Neural progenitor cell (in vitro differentiated cells): ENCODE data around the gene NDUFB2.

ENCODE experiments used
- EZH2 ChIP-seq: fragments of 200-600 bp; sonication (generic); IDR thresholded peaks from 2 replicates; pipeline ENCODE4 v1.6.1; 2017; ENCODE audit warnings: antibody characterized with exemption, mild to moderate bottlenecking, moderate library complexity
- EZH2phosphoT487 ChIP-seq: fragments of 200-600 bp; sonication (generic); IDR thresholded peaks from 2 replicates; pipeline ENCODE4 v1.6.1; 2017; ENCODE audit warnings: antibody characterized with exemption
- TF ChIP-seq, protein P1 (sequence below): fragments of 200-600 bp; sonication (generic); IDR thresholded peaks from 2 replicates; pipeline ENCODE4 v1.5.1; 2017; ENCODE audit warnings: antibody characterized with exemption, mild to moderate bottlenecking

DNA sequence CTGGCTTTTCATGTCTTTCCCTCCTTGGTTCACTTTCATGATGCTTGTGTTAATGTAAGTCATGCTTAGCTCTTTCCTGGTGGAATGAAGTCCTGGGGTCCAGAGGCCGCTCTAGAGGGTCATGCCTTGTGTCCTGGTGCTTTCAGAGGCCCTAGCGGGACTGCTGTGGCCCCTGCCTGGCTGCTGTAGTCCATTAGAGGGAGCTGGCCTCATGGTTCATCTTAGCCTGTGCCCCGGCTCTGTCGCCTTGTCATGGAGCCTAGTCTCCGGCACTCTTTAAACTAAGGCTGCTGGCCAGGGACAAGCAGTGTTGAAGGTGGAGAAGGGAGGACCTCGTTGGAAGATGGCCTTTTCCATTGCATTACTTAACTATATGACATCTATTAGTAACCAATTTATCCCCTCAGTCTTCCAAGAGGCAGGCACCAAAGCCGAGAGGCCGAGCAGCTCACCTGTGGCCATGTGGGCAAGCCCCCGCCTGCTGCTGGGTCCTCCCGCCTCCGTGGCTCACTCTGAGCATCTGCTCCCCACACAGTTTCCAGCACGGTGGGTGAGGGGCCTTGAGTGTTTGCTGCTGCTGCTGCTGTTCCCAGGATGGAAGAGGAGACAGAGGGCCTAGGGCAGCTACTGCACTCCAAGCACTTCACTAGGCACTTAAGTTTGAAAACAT lies 5.0 kb upstream of the NDUFB2 start:
- TF ChIP-seq, protein P1, sequence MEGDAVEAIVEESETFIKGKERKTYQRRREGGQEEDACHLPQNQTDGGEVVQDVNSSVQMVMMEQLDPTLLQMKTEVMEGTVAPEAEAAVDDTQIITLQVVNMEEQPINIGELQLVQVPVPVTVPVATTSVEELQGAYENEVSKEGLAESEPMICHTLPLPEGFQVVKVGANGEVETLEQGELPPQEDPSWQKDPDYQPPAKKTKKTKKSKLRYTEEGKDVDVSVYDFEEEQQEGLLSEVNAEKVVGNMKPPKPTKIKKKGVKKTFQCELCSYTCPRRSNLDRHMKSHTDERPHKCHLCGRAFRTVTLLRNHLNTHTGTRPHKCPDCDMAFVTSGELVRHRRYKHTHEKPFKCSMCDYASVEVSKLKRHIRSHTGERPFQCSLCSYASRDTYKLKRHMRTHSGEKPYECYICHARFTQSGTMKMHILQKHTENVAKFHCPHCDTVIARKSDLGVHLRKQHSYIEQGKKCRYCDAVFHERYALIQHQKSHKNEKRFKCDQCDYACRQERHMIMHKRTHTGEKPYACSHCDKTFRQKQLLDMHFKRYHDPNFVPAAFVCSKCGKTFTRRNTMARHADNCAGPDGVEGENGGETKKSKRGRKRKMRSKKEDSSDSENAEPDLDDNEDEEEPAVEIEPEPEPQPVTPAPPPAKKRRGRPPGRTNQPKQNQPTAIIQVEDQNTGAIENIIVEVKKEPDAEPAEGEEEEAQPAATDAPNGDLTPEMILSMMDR, result peak; percentile 17
- TF ChIP-seq EZH2 (no peak), EZH2phosphoT487 (no peak)
